GM19328 (cell line): Measurements from ENCODE around the gene NR5A2.
"Not testable (repeated sequence)": the region's sequence is repeated elsewhere in the genome, so short reads cannot be mapped to it uniquely, and the experiment has no call there.

Experiments
- ATAC-seq: cut with Tn5 transposase; IDR thresholded peaks from one replicate; pipeline ENCODE4 v1.9.1; 2021; ENCODE audit warnings: mild to moderate bottlenecking, moderate library complexity; ENCODE audit not compliant: unreplicated experiment

Gene NR5A2

DNA sequence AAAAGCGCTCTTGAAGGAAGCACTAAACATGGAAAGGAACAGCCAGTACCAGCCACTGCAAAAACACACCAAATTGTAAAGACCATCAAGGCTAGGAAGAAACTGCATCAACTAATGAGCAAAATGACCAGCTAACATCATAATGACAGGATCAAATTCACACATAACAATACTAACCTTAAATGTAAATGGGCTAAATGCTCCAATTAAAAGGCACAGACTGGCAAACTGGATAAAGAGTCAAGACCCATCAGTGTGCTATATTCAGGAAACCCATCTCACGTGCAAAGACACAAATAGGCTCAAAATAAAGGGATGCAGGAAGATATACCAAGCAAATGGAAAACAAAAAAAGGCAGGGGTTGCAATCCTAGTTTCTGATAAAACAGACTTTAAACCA, 159.8 kb downstream of the NR5A2 start:
- not testable (repeated sequence) for ATAC-seq

- no peak for ATAC-seq
Measured at GRCh38 chr1:200191993-200192392, 164.5 kb downstream of the NR5A2 start.

DNA sequence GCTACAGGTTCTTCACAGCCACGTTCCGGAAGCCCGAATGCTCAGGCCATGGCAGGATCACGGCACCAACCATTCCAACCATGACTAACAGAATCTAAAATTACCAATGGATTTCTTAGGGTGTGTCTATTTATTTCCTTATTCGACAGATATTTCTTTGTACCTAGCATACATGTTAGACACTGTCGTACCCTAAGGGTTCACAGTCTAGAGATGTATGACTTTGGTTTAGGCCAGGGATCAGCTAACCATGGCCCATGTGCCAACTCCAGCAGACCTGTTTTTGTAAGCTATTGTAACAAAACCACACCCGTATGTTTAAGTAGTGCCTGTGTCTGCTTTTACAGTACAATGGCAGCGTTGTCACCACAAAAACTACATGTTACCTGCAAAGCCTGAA, 167.0 kb downstream of the NR5A2 start:
- no peak for ATAC-seq

GRCh38 chr1:200198236-200198635, 170.7 kb downstream of the NR5A2 start:
- ATAC-seq = no peak

- no peak for ATAC-seq
Measured at GRCh38 chr1:200205216-200205995, 177.9 kb downstream of the NR5A2 start.

GRCh38 chr1:200206340-200206739, 178.8 kb downstream of the NR5A2 start:
- no peak for ATAC-seq

DNA sequence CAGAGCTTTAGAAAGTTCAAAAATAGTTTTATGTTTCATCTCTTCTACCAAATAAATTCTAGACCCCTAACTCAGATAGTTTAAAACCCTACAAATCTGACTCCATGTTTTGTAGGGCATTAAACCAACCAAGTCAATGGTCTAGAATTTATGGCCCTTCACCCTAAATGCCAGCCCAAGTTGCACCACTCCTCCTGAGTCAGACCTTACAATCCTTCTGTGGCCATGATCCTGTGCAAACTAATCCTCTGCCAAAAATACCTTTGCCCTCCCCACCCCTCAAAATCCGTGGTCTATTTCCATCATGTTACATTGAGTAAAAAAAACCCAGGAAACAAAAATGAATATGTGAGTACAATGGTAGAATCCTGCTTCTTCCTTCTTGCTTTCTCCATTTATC, 179.3 kb downstream of the NR5A2 start:
- ATAC-seq = no peak

- ATAC-seq = peak; percentile 74
Measured at GRCh38 chr1:200207711-200208126, 180.2 kb downstream of the NR5A2 start.

DNA sequence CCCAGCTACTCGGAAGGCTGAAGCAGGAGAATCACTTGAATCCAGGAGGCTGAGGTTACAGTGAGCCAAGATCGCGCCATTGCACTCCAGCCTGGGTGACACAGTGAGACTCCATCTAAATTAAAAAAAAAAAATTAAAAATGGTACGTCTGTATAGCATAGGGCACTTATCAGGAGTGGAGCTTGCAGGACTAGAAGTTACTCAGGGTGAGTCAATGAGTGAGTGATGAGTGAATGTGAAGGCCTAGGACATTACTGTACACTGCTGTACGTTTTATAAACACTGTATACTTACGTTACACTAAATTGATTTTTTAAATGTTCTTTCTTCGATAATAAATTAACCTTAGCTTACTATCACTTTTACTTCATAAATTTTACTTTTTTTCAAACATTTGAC, 183.6 kb downstream of the NR5A2 start:
- ATAC-seq = no peak

- ATAC-seq = no peak
Measured at GRCh38 chr1:200213392-200213791, 185.9 kb downstream of the NR5A2 start.

DNA sequence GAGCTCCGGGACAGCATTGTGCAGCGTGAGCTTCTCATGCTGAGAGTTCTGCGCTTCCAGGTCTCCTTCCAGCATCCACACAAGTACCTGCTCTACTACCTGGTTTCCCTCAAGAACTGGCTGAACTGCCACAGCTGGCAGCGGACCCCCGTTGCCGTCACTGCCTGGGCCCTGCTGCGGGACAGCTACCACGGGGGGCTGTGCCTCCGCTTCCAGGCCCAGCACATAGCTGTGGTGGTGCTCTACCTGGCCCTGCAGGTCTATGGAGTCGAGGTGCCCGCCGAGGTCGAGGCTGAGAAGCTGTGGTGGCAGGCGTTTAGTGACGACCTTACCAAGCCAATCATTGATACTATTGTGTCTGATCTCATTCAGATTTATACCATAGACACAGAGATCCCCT, 186.4 kb downstream of the NR5A2 start:
- ATAC-seq = no peak

DNA sequence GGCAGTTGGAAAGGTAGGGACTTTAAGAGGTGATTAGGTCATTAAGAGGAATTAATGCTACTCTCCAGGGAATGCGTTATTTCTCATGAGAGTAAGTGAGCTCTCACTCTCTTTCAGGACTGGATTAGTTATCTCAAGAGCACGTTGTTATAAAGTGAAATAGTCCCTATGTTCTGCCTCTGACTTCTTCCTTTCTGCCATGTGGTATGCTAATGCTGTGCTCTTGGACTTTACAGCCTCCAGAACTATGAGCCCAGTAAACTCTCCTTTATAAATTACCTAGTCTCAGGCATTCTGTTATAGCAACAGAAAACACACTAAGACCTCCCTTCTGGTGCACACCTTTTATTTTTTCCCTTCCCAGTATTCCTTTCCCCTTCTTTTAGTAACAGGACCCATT, 187.8 kb downstream of the NR5A2 start:
- ATAC-seq = no peak

DNA sequence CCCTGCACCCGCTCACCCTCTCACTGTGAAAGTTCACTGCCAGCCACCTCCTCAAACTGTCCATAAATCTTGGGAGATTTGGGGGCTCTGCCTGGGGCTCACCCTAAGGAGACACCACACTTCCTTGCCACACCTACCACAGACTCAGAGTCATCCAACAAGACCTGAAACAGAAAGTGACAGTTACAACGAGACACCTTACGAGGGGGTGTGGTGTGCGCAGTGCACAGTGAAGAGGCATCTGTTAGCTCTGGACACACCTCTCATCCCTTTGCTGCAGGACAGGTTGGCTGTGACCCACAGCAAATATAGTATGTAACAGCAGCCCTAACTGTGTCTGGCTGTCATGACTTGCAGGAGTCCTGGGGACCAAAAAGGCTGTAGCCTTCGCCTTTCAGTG, 190.2 kb downstream of the NR5A2 start:
- no peak for ATAC-seq

GRCh38 chr1:200221614-200222282, 194.2 kb downstream of the NR5A2 start:
- no peak for ATAC-seq

DNA sequence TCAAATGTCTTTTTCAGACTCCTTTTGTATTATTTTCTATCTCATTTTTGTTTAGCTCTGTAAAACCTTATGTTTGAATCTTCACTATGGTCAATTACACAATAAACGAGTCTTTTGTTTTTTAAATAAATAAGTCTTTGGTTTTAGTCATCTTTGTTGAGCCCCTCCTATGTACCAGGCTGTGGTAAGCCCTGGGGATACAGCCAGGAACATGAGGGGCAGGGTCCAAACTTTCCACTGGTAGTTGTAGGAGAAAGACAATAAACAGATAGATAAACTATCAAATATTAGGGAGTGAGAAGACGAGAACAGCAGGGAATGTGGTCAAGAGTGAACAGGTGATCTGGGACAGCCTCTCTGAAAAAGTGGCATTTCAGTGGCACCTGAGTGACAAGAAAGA, 195.7 kb downstream of the NR5A2 start:
- no peak for ATAC-seq

- no peak for ATAC-seq
Measured at GRCh38 chr1:200223613-200224012, 196.1 kb downstream of the NR5A2 start.

DNA sequence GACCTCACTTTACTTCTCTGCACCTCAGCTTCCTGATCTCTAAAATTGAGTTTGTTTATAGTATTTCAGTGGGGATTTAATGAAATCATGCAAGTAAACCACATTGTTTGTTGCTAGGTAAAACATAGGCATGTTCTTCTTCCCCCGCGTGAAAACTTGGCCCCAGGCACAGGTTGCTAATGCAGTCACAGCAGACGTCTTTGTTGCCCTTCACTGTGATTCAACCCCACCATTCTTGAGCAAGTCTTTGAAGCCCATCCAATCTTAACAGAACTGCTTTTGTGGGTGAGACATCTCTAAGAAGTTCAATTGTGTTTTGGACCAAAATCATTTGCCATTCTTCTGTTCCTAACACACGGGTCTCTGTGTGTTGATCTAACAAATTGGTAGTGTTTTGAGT, 196.8 kb downstream of the NR5A2 start:
- no peak for ATAC-seq

DNA sequence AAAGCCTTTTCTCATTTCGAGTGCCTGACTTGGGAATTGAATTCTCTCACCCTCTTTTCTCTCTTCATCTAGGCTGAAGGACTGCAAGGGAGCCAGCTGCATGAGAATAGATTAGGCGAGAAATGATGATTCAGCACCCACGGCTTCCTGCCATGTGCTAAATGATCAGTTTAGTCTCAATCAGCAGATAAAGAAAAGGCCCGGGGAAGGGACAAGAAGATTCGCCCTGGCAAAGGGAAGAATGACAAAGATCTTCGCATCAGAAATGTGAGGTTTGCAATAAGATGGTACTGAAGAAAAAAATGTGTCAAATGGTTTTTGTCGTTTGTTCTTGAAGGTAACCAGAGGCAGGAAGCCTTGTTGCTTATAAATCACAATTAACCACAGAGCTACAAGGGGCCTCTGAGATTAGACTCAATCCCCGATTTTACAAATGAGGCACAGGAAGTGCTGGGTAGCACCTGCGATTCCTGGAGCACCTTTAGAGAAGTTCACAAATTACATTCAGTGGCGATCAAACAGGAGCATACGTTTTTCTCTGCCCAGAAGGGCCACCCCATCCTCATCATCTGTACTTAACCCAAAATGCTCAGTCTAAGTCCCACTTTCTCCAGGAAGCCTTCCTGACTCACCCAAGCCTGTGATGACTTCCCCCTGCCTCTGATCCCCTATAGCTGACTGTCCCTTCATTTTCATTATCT, 198.9 kb downstream of the NR5A2 start:
- ATAC-seq = no peak

GRCh38 chr1:200226969-200227303, 199.4 kb downstream of the NR5A2 start:
- no peak for ATAC-seq
